Panc1 (cell line): ENCODE results near the gene ATP6V0E2. TPM values are rescaled to one million over a fixed set of nuclear protein-coding genes. Genes with fewer than 3 reads are reported as not detected.

ENCODE experiments used
- ATAC-seq: fragments of 200-7000 bp; cut with Tn5 transposase; 2 replicates; pipeline ENCODE4 v1.9.1; 2020; ENCODE audit warnings: mild to moderate bottlenecking, moderate library complexity
- BruUV-seq: library from RNA; stranded (reverse); fragments of 400-500 nt; replicated peaks from 2 replicates; lab custom pipeline; 2021; lab: Mats Ljungman, UMichigan
- CTCF ChIA-PET: fragments of 300-600 bp; sonication (Branson Sonifier 250); formaldehyde crosslinking; loops from one replicate; lab custom pipeline; 2022; ENCODE audit warnings: antibody characterized with exemption; lab: Charles Lee
- POLR2A ChIA-PET: fragments of 300-600 bp; sonication (Branson Sonifier 250); formaldehyde crosslinking; loops from one replicate; lab custom pipeline; 2022; ENCODE audit warnings: antibody characterized with exemption; lab: Charles Lee
- DNase-seq: peaks from one replicate; pipeline ENCODE4 v3.0.0-alpha.2; 2010; ENCODE audit warnings: low read depth, low spot score
- H3K27ac ChIP-seq: 2 replicates; pipeline ENCODE4 v1.5.1; 2011; ENCODE audit warnings: mild to moderate bottlenecking, low read length, inconsistent platforms
- H3K27me3 ChIP-seq: fragments of 200-500 bp; sonication (Bioruptor generic); 2 replicates; pipeline ENCODE4 v1.6.0; 2014; ENCODE audit warnings: low read length, inconsistent platforms; ENCODE audit not compliant: control insufficient read depth, insufficient read depth
- H3K36me3 ChIP-seq: fragments of 200-500 bp; sonication (Bioruptor generic); 2 replicates; pipeline ENCODE4 v1.5.1; 2014; ENCODE audit warnings: inconsistent platforms, mild to moderate bottlenecking, low read length, moderate library complexity; ENCODE audit not compliant: control insufficient read depth, insufficient read depth
- H3K4me1 ChIP-seq: 2 replicates; pipeline ENCODE4 v1.5.1; 2011; ENCODE audit warnings: inconsistent platforms, mild to moderate bottlenecking, low read length, moderate library complexity; ENCODE audit not compliant: control insufficient read depth, insufficient read depth
- H3K4me3 ChIP-seq, 2 experiments: 2 replicates each; pipeline ENCODE4 v1.5.1; 2011 to 2012; ENCODE audit warnings: low read depth in 2 of 2, low read length in 2 of 2, mild to moderate bottlenecking in 2 of 2, inconsistent platforms in 1 of 2, moderate library complexity in 1 of 2
- H3K9me3 ChIP-seq: fragments of 200-500 bp; sonication (Bioruptor generic); 2 replicates; pipeline ENCODE4 v1.5.1; 2014; ENCODE audit warnings: low read depth, mild to moderate bottlenecking, inconsistent platforms, low read length, moderate library complexity; ENCODE audit not compliant: control insufficient read depth, insufficient read depth
- POLR2AphosphoS5 ChIP-seq: IDR thresholded peaks from 2 replicates; pipeline ENCODE4 v1.6.1; 2012; ENCODE audit warnings: mild to moderate bottlenecking, low read depth, low read length, moderate library complexity
- SIN3A ChIP-seq: IDR thresholded peaks from 2 replicates; pipeline ENCODE4 v1.6.1; 2012; ENCODE audit warnings: low read depth, mild to moderate bottlenecking, low read length, moderate library complexity, borderline replicate concordance; ENCODE audit not compliant: insufficient read depth
- TCF7L2 ChIP-seq: IDR thresholded peaks from 2 replicates; pipeline ENCODE4 v1.6.1; 2011; ENCODE audit warnings: mild to moderate bottlenecking, low read depth, low read length, inconsistent platforms
- in situ Hi-C: cut with HindIII; loops from 2 replicates; pipeline ENCODE4 v1.10.0; 2016; ENCODE audit warnings: low sequenced_read_pairs, low pct_unique_long_range_greater_than_20kb
- intact Hi-C: fragments of 100-400 bp; cut with micrococcal nuclease; formaldehyde crosslinking; loops from one replicate; pipeline ENCODE4 v1.10.0; 2022; ENCODE audit not compliant: unreplicated experiment
- total RNA-seq: library from RNA; stranded (reverse); gene quantifications from one replicate; pipeline ENCODE4 v1.2.1, GENCODE V29; 2021; ENCODE audit not compliant: unreplicated experiment
- TF ChIP-seq, protein P1 (sequence below), 2 experiments: IDR thresholded peaks; 2 replicates each; pipeline ENCODE4 v1.6.1; 2011 to 2012; ENCODE audit warnings: low read depth in 2 of 2, control low read depth in 1 of 2, low read length in 1 of 2, mild to moderate bottlenecking in 1 of 2, moderate library complexity in 1 of 2; ENCODE audit not compliant: insufficient read depth in 1 of 2
- TF ChIP-seq, protein P2 (sequence below): fragments of 450-650 bp; IDR thresholded peaks from 2 replicates; pipeline ENCODE4 v1.5.1; 2017; ENCODE audit warnings: mild to moderate bottlenecking

The ATP6V0E2 gene
- total RNA-seq, 1 experiment from 2014 or later, result 44.7 TPM

DNA sequence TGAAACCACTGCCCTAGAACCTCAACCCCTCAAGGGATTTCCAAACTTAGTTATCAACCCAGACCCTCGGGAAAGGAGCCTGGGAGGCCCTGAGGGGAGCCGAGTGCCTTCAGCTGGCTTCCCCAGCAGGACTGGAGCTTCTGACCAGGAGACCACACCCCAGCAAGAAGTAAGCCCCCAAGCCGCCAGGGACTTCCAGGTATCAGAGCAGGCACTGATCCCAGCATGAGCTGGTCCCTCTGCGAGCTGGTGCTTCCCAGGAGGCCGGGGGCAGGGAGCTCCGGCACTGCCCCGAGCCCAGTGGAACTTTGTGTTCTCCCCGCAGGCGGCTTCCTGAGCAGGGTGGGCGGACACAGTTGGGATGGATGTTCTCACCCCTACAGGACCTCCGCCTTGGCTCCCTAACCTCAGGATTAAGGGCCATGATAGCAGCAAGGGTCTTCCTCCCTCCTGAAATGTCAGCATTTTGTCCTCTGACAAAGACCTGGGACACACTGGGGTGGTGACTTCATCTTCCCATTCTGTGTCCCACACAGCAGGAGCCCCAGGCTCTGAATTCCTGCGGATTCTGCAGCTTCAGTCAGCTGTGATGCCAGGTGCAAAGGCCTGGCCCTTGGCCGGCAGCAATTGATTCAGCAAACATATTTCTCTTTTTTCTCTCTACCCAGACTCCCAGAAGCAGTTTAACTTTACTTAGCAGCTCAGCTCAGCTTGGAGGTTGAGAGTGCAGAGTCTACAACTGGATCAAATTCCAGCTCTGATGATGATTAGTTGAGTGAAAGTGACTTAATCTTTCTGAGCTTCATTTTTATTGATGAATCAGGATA is 11.6 kb downstream of the ATP6V0E2 start:
- H3K36me3 ChIP-seq, result no peaks in the 10 kb centered on the region
- no peak for ATAC-seq
- TF ChIP-seq POLR2AphosphoS5, result no peak
- TF ChIP-seq, protein P1, sequence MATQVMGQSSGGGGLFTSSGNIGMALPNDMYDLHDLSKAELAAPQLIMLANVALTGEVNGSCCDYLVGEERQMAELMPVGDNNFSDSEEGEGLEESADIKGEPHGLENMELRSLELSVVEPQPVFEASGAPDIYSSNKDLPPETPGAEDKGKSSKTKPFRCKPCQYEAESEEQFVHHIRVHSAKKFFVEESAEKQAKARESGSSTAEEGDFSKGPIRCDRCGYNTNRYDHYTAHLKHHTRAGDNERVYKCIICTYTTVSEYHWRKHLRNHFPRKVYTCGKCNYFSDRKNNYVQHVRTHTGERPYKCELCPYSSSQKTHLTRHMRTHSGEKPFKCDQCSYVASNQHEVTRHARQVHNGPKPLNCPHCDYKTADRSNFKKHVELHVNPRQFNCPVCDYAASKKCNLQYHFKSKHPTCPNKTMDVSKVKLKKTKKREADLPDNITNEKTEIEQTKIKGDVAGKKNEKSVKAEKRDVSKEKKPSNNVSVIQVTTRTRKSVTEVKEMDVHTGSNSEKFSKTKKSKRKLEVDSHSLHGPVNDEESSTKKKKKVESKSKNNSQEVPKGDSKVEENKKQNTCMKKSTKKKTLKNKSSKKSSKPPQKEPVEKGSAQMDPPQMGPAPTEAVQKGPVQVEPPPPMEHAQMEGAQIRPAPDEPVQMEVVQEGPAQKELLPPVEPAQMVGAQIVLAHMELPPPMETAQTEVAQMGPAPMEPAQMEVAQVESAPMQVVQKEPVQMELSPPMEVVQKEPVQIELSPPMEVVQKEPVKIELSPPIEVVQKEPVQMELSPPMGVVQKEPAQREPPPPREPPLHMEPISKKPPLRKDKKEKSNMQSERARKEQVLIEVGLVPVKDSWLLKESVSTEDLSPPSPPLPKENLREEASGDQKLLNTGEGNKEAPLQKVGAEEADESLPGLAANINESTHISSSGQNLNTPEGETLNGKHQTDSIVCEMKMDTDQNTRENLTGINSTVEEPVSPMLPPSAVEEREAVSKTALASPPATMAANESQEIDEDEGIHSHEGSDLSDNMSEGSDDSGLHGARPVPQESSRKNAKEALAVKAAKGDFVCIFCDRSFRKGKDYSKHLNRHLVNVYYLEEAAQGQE (IDR thresholded peaks at IDR 0.05; ENCODE audit: insufficient read depth in 1 of 2, low read depth in 2 of 2, low read length in 1 of 2), result no peak
- TF ChIP-seq, protein P2, sequence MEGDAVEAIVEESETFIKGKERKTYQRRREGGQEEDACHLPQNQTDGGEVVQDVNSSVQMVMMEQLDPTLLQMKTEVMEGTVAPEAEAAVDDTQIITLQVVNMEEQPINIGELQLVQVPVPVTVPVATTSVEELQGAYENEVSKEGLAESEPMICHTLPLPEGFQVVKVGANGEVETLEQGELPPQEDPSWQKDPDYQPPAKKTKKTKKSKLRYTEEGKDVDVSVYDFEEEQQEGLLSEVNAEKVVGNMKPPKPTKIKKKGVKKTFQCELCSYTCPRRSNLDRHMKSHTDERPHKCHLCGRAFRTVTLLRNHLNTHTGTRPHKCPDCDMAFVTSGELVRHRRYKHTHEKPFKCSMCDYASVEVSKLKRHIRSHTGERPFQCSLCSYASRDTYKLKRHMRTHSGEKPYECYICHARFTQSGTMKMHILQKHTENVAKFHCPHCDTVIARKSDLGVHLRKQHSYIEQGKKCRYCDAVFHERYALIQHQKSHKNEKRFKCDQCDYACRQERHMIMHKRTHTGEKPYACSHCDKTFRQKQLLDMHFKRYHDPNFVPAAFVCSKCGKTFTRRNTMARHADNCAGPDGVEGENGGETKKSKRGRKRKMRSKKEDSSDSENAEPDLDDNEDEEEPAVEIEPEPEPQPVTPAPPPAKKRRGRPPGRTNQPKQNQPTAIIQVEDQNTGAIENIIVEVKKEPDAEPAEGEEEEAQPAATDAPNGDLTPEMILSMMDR, result no peak
- no peak for TF ChIP-seq SIN3A
- TF ChIP-seq TCF7L2, result no peak
- H3K9me3 ChIP-seq, result no peaks in the 10 kb centered on the region
- no TSS peak for BruUV-seq
- CTCF ChIA-PET, result no interaction called here
- peaks cover 6% of the 10 kb centered on the region; the same call in 1 of the 2 replicates for H3K27me3 ChIP-seq
- intact Hi-C loops (no loop called here), in situ Hi-C loops (no loop called here)
- no peak overlapping the region for H3K4me3 ChIP-seq
- POLR2A ChIA-PET, result no interaction called here
- no peaks in the 10 kb centered on the region; the same call in 1 of the 2 replicates for H3K4me1 ChIP-seq
- no peak for DNase-seq
- H3K27ac ChIP-seq, result no peak overlapping the region

DNA sequence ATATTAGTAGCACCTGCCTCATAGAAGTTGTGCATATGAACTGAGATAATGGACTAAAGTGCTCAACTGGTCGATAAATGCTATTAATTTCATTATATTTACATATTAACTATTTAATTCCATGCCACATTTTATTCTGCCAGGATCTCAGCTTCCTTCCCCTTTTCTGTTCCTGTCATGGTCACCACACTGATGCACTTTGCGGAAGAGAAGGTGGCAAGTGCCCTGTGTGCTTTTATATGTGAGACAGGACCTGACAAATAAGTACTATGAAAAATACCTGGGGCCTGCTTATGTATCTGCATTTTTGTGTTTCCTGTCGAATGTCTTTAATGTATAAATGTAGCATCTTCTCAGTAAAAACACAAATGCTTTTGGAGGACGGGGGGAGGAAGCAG is 12.2 kb downstream of the ATP6V0E2 start:
- Histone ChIP-seq H3K36me3 (no peaks in the 10 kb centered on the region), H3K4me1 (no peaks in the 10 kb centered on the region; the same call in 1 of the 2 replicates), H3K27ac (no peak overlapping the region), H3K27me3 (peaks cover 6% of the 10 kb centered on the region; the same call in 1 of the 2 replicates), H3K4me3 (no peak overlapping the region), H3K9me3 (no peaks in the 10 kb centered on the region)
- ChIA-PET POLR2A (no interaction called here), CTCF (no interaction called here)
- no peak for DNase-seq
- intact Hi-C loops (no loop called here), in situ Hi-C loops (no loop called here)
- ATAC-seq, result no peak
- BruUV-seq, result no TSS peak
- TF ChIP-seq, protein P2, result no peak
- no peak for TF ChIP-seq POLR2AphosphoS5
